ENCODE measurements around the gene TNS3.

- TF ChIP-seq CTCF (IDR thresholded peaks at IDR 0.05; ENCODE audit: low read depth, low read length) (no peak), POLR2A (IDR thresholded peaks at IDR 0.05; ENCODE audit: extremely low read depth, insufficient read length) (no peak), MAX (IDR thresholded peaks at IDR 0.05; ENCODE audit: low read depth, low read length) (no peak)
Measured at GRCh38 chr7:47377741-47378140, 204.2 kb downstream of the TNS3 start.
